Measurements from ENCODE around the gene SIMC1.
"Not testable (repeated sequence)": the region's sequence is repeated elsewhere in the genome, so short reads cannot be mapped to it uniquely, and the experiment has no call there.

Gene SIMC1

GRCh38 chr5:176195487-176196207, 42.6 kb upstream of the SIMC1 start:
- H3K4me3 ChIP-seq (ENCODE audit: low read length); H3K27ac ChIP-seq (ENCODE audit: low read length); H3K9me3 ChIP-seq (ENCODE audit: control insufficient read depth, insufficient read depth, low read length); H3K4me1 ChIP-seq (ENCODE audit: control insufficient read depth, insufficient read depth, low read length); H3K36me3 ChIP-seq (ENCODE audit: control insufficient read depth, insufficient read depth, low read length); DNase-seq (ENCODE audit: low read depth, low spot score): not testable (repeated sequence)
- WGBS (ENCODE audit: insufficient coverage, insufficient read length) = no CpG with 5 or more reads among the region's 8 CpGs
- H3K27me3 ChIP-seq (ENCODE audit: control insufficient read depth, insufficient read depth, low read length) = peaks cover 13% of the 10 kb centered on the region; the same call in 1 of the 2 replicates

- peaks cover 13% of the 10 kb centered on the region; the same call in 1 of the 2 replicates for H3K27me3 ChIP-seq (ENCODE audit: control insufficient read depth, insufficient read depth, low read length)
- H3K4me3 ChIP-seq (ENCODE audit: low read length) = not testable (repeated sequence)
- WGBS (ENCODE audit: insufficient coverage, insufficient read length) = no CpG with 5 or more reads among the region's 7 CpGs
Measured at GRCh38 chr5:176196781-176197180, 41.4 kb upstream of the SIMC1 start.

GRCh38 chr5:176197234-176197858, 40.9 kb upstream of the SIMC1 start:
- peaks cover 13% of the 10 kb centered on the region; the same call in 1 of the 2 replicates for H3K27me3 ChIP-seq (ENCODE audit: control insufficient read depth, insufficient read depth, low read length)
- not testable (repeated sequence) for H3K36me3 ChIP-seq (ENCODE audit: control insufficient read depth, insufficient read depth, low read length); DNase-seq (ENCODE audit: low read depth, low spot score); H3K9me3 ChIP-seq (ENCODE audit: control insufficient read depth, insufficient read depth, low read length); H3K4me1 ChIP-seq (ENCODE audit: control insufficient read depth, insufficient read depth, low read length); H3K4me3 ChIP-seq (ENCODE audit: low read length); H3K27ac ChIP-seq (ENCODE audit: low read length)
- WGBS (ENCODE audit: insufficient coverage, insufficient read length) = no CpG with 5 or more reads among the region's 6 CpGs

More at GRCh38 chr5:176196781-176197180, 41.4 kb upstream of the SIMC1 start:
- not testable (repeated sequence) for H3K4me1 ChIP-seq (ENCODE audit: control insufficient read depth, insufficient read depth, low read length); H3K27ac ChIP-seq (ENCODE audit: low read length); DNase-seq (ENCODE audit: low read depth, low spot score); H3K36me3 ChIP-seq (ENCODE audit: control insufficient read depth, insufficient read depth, low read length); H3K9me3 ChIP-seq (ENCODE audit: control insufficient read depth, insufficient read depth, low read length)

GRCh38 chr5:176198299-176198698, 39.9 kb upstream of the SIMC1 start:
- not testable (repeated sequence) for H3K27ac ChIP-seq (ENCODE audit: low read length); H3K9me3 ChIP-seq (ENCODE audit: control insufficient read depth, insufficient read depth, low read length); H3K4me1 ChIP-seq (ENCODE audit: control insufficient read depth, insufficient read depth, low read length); H3K4me3 ChIP-seq (ENCODE audit: low read length); H3K36me3 ChIP-seq (ENCODE audit: control insufficient read depth, insufficient read depth, low read length); DNase-seq (ENCODE audit: low read depth, low spot score)
- peaks cover 13% of the 10 kb centered on the region; the same call in 1 of the 2 replicates for H3K27me3 ChIP-seq (ENCODE audit: control insufficient read depth, insufficient read depth, low read length)
- WGBS (ENCODE audit: insufficient coverage, insufficient read length) = no CpG with 5 or more reads among the region's 2 CpGs

- not testable (repeated sequence) for H3K36me3 ChIP-seq (ENCODE audit: control insufficient read depth, insufficient read depth, low read length); DNase-seq (ENCODE audit: low read depth, low spot score); H3K4me1 ChIP-seq (ENCODE audit: control insufficient read depth, insufficient read depth, low read length); H3K9me3 ChIP-seq (ENCODE audit: control insufficient read depth, insufficient read depth, low read length); H3K27ac ChIP-seq (ENCODE audit: low read length)
- peaks cover 10% of the 10 kb centered on the region; the same call in 1 of the 2 replicates for H3K27me3 ChIP-seq (ENCODE audit: control insufficient read depth, insufficient read depth, low read length)
- WGBS (ENCODE audit: insufficient coverage, insufficient read length) = no CpG with 5 or more reads among the region's 72 CpGs
- peak overlapping the region; percentile 63; the same call in 1 of the 2 replicates for H3K4me3 ChIP-seq (ENCODE audit: low read length)
Measured at GRCh38 chr5:176198991-176199733, 39.1 kb upstream of the SIMC1 start.

- not testable (repeated sequence) for DNase-seq (ENCODE audit: low read depth, low spot score); H3K27me3 ChIP-seq (ENCODE audit: control insufficient read depth, insufficient read depth, low read length); H3K9me3 ChIP-seq (ENCODE audit: control insufficient read depth, insufficient read depth, low read length); H3K4me3 ChIP-seq (ENCODE audit: low read length); H3K4me1 ChIP-seq (ENCODE audit: control insufficient read depth, insufficient read depth, low read length); H3K36me3 ChIP-seq (ENCODE audit: control insufficient read depth, insufficient read depth, low read length); H3K27ac ChIP-seq (ENCODE audit: low read length)
- no CpG with 5 or more reads among the region's 9 CpGs for WGBS (ENCODE audit: insufficient coverage, insufficient read length)
Measured at GRCh38 chr5:176199803-176200399, 38.3 kb upstream of the SIMC1 start.

- Histone ChIP-seq H3K27me3 (ENCODE audit: control insufficient read depth, insufficient read depth, low read length) (peaks cover 6% of the 10 kb centered on the region; the same call in 1 of the 2 replicates), H3K27ac (ENCODE audit: low read length) (no peak overlapping the region), H3K36me3 (ENCODE audit: control insufficient read depth, insufficient read depth, low read length) (no peaks in the 10 kb centered on the region), H3K4me1 (ENCODE audit: control insufficient read depth, insufficient read depth, low read length) (no peaks in the 10 kb centered on the region; the same call in 1 of the 2 replicates), H3K9me3 (ENCODE audit: control insufficient read depth, insufficient read depth, low read length) (no peaks in the 10 kb centered on the region; the same call in 1 of the 2 replicates), H3K4me3 (ENCODE audit: low read length) (no peak overlapping the region)
- DNase-seq (ENCODE audit: low read depth, low spot score) = no peak
- WGBS (ENCODE audit: insufficient coverage, insufficient read length) = no CpG with 5 or more reads among the region's 8 CpGs
Measured at GRCh38 chr5:176201811-176202210, 36.4 kb upstream of the SIMC1 start.

GRCh38 chr5:176203086-176203485, 35.1 kb upstream of the SIMC1 start:
- no peak overlapping the region for H3K4me3 ChIP-seq (ENCODE audit: low read length)
- no peak overlapping the region for H3K27ac ChIP-seq (ENCODE audit: low read length)
- H3K9me3 ChIP-seq (ENCODE audit: control insufficient read depth, insufficient read depth, low read length) = no peaks in the 10 kb centered on the region; the same call in 1 of the 2 replicates
- H3K36me3 ChIP-seq (ENCODE audit: control insufficient read depth, insufficient read depth, low read length) = no peaks in the 10 kb centered on the region
- no peak for DNase-seq (ENCODE audit: low read depth, low spot score)
- WGBS (ENCODE audit: insufficient coverage, insufficient read length) = no CpG with 5 or more reads among the region's 8 CpGs
- H3K27me3 ChIP-seq (ENCODE audit: control insufficient read depth, insufficient read depth, low read length) = peaks cover 3% of the 10 kb centered on the region; the same call in 1 of the 2 replicates
- no peaks in the 10 kb centered on the region; the same call in 1 of the 2 replicates for H3K4me1 ChIP-seq (ENCODE audit: control insufficient read depth, insufficient read depth, low read length)

GRCh38 chr5:176203535-176203934, 34.7 kb upstream of the SIMC1 start:
- H3K36me3 ChIP-seq (ENCODE audit: control insufficient read depth, insufficient read depth, low read length); H3K4me3 ChIP-seq (ENCODE audit: low read length); H3K4me1 ChIP-seq (ENCODE audit: control insufficient read depth, insufficient read depth, low read length); H3K9me3 ChIP-seq (ENCODE audit: control insufficient read depth, insufficient read depth, low read length); H3K27ac ChIP-seq (ENCODE audit: low read length); DNase-seq (ENCODE audit: low read depth, low spot score); H3K27me3 ChIP-seq (ENCODE audit: control insufficient read depth, insufficient read depth, low read length): not testable (repeated sequence)
- no CpG with 5 or more reads among the region's 10 CpGs for WGBS (ENCODE audit: insufficient coverage, insufficient read length)

GRCh38 chr5:176214466-176215021, 23.7 kb upstream of the SIMC1 start:
- not testable (repeated sequence) for H3K36me3 ChIP-seq (ENCODE audit: control insufficient read depth, insufficient read depth, low read length); H3K27ac ChIP-seq (ENCODE audit: low read length); H3K27me3 ChIP-seq (ENCODE audit: control insufficient read depth, insufficient read depth, low read length); H3K9me3 ChIP-seq (ENCODE audit: control insufficient read depth, insufficient read depth, low read length); DNase-seq (ENCODE audit: low read depth, low spot score); H3K4me1 ChIP-seq (ENCODE audit: control insufficient read depth, insufficient read depth, low read length); H3K4me3 ChIP-seq (ENCODE audit: low read length)
- WGBS (ENCODE audit: insufficient coverage, insufficient read length) = no CpG with 5 or more reads among the region's 23 CpGs
